Keratinocyte (primary cell): ENCODE data around the gene MDN1.

Experiments
- EZH2 ChIP-seq: IDR thresholded peaks from one replicate; pipeline ENCODE4 v1.6.1; 2012; ENCODE audit warnings: inconsistent platforms, mild to moderate bottlenecking, low read length, moderate library complexity
- TF ChIP-seq, protein P1 (sequence below), 3 experiments: IDR thresholded peaks in 1 of 3; conservative IDR thresholded peaks in 1 of 3; optimal IDR thresholded peaks in 1 of 3; 2 replicates in 2 of 3; 3 replicates in 1 of 3; pipeline versions ENCODE3 to v1.5.1; 2011; ENCODE audit warnings: low read length in 3 of 3, mild to moderate bottlenecking in 3 of 3, moderate library complexity in 2 of 3, control low read depth in 1 of 3, inconsistent platforms in 1 of 3; ENCODE audit not compliant: insufficient read depth in 2 of 3; ENCODE audit errors: extremely low read depth in 1 of 3

DNA sequence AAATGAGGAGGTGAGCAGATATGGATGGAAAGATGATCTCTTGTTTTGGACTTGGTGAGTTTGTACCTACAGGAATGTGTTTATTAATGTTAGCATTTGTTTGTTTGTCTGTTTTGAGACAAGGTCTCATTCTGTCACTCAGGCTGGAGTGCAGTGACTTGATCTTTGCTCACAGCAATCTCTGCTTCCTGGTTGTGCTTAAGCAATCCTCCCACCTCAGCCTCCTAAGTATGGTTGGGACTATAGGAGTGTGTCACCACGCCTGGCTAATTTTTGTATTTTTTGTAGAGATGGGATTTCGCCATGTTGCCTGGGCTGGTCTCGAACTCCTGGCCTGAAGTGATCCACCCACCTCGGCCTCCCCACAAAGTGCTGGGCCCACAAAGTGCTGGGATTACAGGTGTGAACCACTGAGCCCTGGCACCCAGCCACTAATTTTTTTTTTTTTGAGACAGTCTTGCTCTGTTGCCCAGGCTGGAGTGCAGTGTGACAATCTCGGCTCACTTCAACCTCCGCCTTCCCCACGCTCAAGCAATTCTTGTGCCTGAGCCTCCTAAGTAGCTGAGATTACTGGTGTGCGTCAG is 17.1 kb upstream of the MDN1 start:
- TF ChIP-seq, protein P1, sequence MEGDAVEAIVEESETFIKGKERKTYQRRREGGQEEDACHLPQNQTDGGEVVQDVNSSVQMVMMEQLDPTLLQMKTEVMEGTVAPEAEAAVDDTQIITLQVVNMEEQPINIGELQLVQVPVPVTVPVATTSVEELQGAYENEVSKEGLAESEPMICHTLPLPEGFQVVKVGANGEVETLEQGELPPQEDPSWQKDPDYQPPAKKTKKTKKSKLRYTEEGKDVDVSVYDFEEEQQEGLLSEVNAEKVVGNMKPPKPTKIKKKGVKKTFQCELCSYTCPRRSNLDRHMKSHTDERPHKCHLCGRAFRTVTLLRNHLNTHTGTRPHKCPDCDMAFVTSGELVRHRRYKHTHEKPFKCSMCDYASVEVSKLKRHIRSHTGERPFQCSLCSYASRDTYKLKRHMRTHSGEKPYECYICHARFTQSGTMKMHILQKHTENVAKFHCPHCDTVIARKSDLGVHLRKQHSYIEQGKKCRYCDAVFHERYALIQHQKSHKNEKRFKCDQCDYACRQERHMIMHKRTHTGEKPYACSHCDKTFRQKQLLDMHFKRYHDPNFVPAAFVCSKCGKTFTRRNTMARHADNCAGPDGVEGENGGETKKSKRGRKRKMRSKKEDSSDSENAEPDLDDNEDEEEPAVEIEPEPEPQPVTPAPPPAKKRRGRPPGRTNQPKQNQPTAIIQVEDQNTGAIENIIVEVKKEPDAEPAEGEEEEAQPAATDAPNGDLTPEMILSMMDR (optimal IDR thresholded peaks at IDR 0.05 in 1 of 3, IDR thresholded peaks at IDR 0.05 in 1 of 3, conservative IDR thresholded peaks at IDR 0.05 in 1 of 3; ENCODE audit: extremely low read depth in 1 of 3, insufficient read depth in 2 of 3, low read length in 3 of 3) = no peak
- TF ChIP-seq EZH2 = no peak
